ENCODE results near the gene TBC1D22A. TPM values are rescaled to one million over a fixed set of nuclear protein-coding genes. Genes with fewer than 3 reads are reported as not detected.
"Not testable (repeated sequence)": the region's sequence is repeated elsewhere in the genome, so short reads cannot be mapped to it uniquely, and the experiment has no call there.

TBC1D22A gene
- total and polyA plus RNA-seq, 2 experiments from 2014 or later: 16.6 to 18.5 TPM

- no peak overlapping the region for H3K27ac ChIP-seq
- no peak overlapping the region for H3K4me3 ChIP-seq
- no peak for TF ChIP-seq CTCF (IDR thresholded peaks at IDR 0.05; ENCODE audit: low read depth, low read length)
- H3K4me1 ChIP-seq (ENCODE audit: low read depth): no peaks in the 10 kb centered on the region
- no peaks in the 10 kb centered on the region for H3K27me3 ChIP-seq
- no peaks in the 10 kb centered on the region for H3K36me3 ChIP-seq
- no peaks in the 10 kb centered on the region for H3K9me3 ChIP-seq (ENCODE audit: low read depth)
- no peak for DNase-seq (ENCODE audit: low read depth in 1 of 2, low spot score in 1 of 2)
Observed at GRCh38 chr22:47115921-47116320, 353.5 kb downstream of the TBC1D22A start.

- Histone ChIP-seq H3K9me3 (ENCODE audit: low read depth) (no peaks in the 10 kb centered on the region), H3K4me1 (ENCODE audit: low read depth) (no peaks in the 10 kb centered on the region), H3K4me3 (no peak overlapping the region), H3K27ac (no peak overlapping the region), H3K27me3 (no peaks in the 10 kb centered on the region), H3K36me3 (no peaks in the 10 kb centered on the region)
- DNase-seq (ENCODE audit: low read depth in 1 of 2, low spot score in 1 of 2): no peak
- no peak for TF ChIP-seq CTCF (IDR thresholded peaks at IDR 0.05; ENCODE audit: low read depth, low read length)
Observed at GRCh38 chr22:47116426-47117341, 354.2 kb downstream of the TBC1D22A start.

GRCh38 chr22:47117442-47117841, 355.0 kb downstream of the TBC1D22A start:
- H3K27ac ChIP-seq; H3K27me3 ChIP-seq; H3K36me3 ChIP-seq; H3K9me3 ChIP-seq (ENCODE audit: low read depth); H3K4me3 ChIP-seq; DNase-seq (ENCODE audit: low read depth in 1 of 2, low spot score in 1 of 2); H3K4me1 ChIP-seq (ENCODE audit: low read depth): not testable (repeated sequence)

GRCh38 chr22:47119181-47119580, 356.7 kb downstream of the TBC1D22A start:
- Histone ChIP-seq H3K4me1 (ENCODE audit: low read depth) (no peaks in the 10 kb centered on the region), H3K4me3 (no peak overlapping the region), H3K27me3 (no peaks in the 10 kb centered on the region), H3K9me3 (ENCODE audit: low read depth) (no peaks in the 10 kb centered on the region), H3K27ac (no peak overlapping the region), H3K36me3 (no peaks in the 10 kb centered on the region)
- no peak for TF ChIP-seq CTCF (IDR thresholded peaks at IDR 0.05; ENCODE audit: low read depth, low read length)
- DNase-seq (ENCODE audit: low read depth in 1 of 2, low spot score in 1 of 2): no peak

- Histone ChIP-seq H3K4me1 (ENCODE audit: low read depth) (no peaks in the 10 kb centered on the region), H3K27ac (no peak overlapping the region), H3K27me3 (no peaks in the 10 kb centered on the region), H3K9me3 (ENCODE audit: low read depth) (no peaks in the 10 kb centered on the region), H3K36me3 (no peaks in the 10 kb centered on the region), H3K4me3 (no peak overlapping the region)
- DNase-seq (ENCODE audit: low read depth in 1 of 2, low spot score in 1 of 2): no peak
- no peak for TF ChIP-seq CTCF (IDR thresholded peaks at IDR 0.05; ENCODE audit: low read depth, low read length)
Observed at GRCh38 chr22:47120399-47120798, 357.9 kb downstream of the TBC1D22A start.

- H3K4me3 ChIP-seq: no peak overlapping the region
- no peak overlapping the region for H3K27ac ChIP-seq
- H3K27me3 ChIP-seq: no peaks in the 10 kb centered on the region
- H3K4me1 ChIP-seq (ENCODE audit: low read depth): no peaks in the 10 kb centered on the region
- no peaks in the 10 kb centered on the region for H3K9me3 ChIP-seq (ENCODE audit: low read depth)
- no peak for DNase-seq (ENCODE audit: low read depth in 1 of 2, low spot score in 1 of 2)
- TF ChIP-seq CTCF (IDR thresholded peaks at IDR 0.05; ENCODE audit: low read depth, low read length): no peak
- no peaks in the 10 kb centered on the region for H3K36me3 ChIP-seq
Observed at GRCh38 chr22:47121791-47122190, 359.3 kb downstream of the TBC1D22A start.

Measured in cardiac muscle cell (in vitro differentiated cells and primary cell).